ENCODE measurements around the gene CHRNA4. TPM values are rescaled to one million over a fixed set of nuclear protein-coding genes. Genes with fewer than 3 reads are reported as not detected.

Gene CHRNA4
- total and polyA plus RNA-seq, 2 of the 4 experiments (the other 2 are of a cell fraction), result not detected

GRCh38 chr20:63398744-63399514 is 37.8 kb upstream of the CHRNA4 start:
- no peak overlapping the region for H3K27ac ChIP-seq (ENCODE audit: insufficient read depth, low read length)
- H3K56ac ChIP-seq (ENCODE audit: extremely low read depth, insufficient read depth, low read length), result no peak overlapping the region
- H2BK15ac ChIP-seq (ENCODE audit: low read depth, low read length), result no peak overlapping the region
- H2BK20ac ChIP-seq (ENCODE audit: low read depth, low read length), result no peak overlapping the region
- no peaks in the 10 kb centered on the region for H3K9me3 ChIP-seq (ENCODE audit: control insufficient read depth, insufficient read depth, low read length)
- H3K4me1 ChIP-seq (ENCODE audit: control insufficient read depth, insufficient read depth, low read length), result peaks cover 2% of the 10 kb centered on the region; the same call in 1 of the 2 replicates
- no peaks in the 10 kb centered on the region for H3K79me1 ChIP-seq (ENCODE audit: low read depth in 1 of 2, low read length in 2 of 2)
- no peak overlapping the region for H4K91ac ChIP-seq (ENCODE audit: insufficient read depth, low read depth, low read length)
- H2AK9ac ChIP-seq (replicated peaks; ENCODE audit: low read depth, low read length, poor library complexity), result no peak overlapping the region
- ChIA-PET CTCF (no interaction called here), POLR2A (ENCODE audit: unreplicated experiment) (no interaction called here)
- H3K18ac ChIP-seq (ENCODE audit: low read depth, low read length), result no peak overlapping the region
- H3K4ac ChIP-seq (ENCODE audit: low read depth, low read length), result no peak overlapping the region
- ATAC-seq (ENCODE audit: low read depth) (no peak), DNase-seq (no peak)
- no peak for TF ChIP-seq ELK1 (IDR thresholded peaks at IDR 0.05; ENCODE audit: borderline replicate concordance, low read depth, low read length)
- TF ChIP-seq MAZ (IDR thresholded peaks at IDR 0.05; ENCODE audit: borderline replicate concordance, low read depth, low read length), result no peak
- TF ChIP-seq POLR2A (IDR thresholded peaks at IDR 0.05; ENCODE audit: low read depth, low read length), result no peak
- TF ChIP-seq MAFK (IDR thresholded peaks at IDR 0.05; ENCODE audit: low read depth, low read length), result no peak
- TF ChIP-seq FOS (IDR thresholded peaks at IDR 0.05; ENCODE audit: low read depth, low read length), result no peak
- TF ChIP-seq USF2 (IDR thresholded peaks at IDR 0.05; ENCODE audit: low read depth, low read length), result no peak
- no peak for TF ChIP-seq MXI1 (IDR thresholded peaks at IDR 0.05; ENCODE audit: borderline replicate concordance, low read depth, low read length)
- no peak for TF ChIP-seq RCOR1 (IDR thresholded peaks at IDR 0.05; ENCODE audit: insufficient replicate concordance, low read length)
- no peak for TF ChIP-seq BHLHE40 (IDR thresholded peaks at IDR 0.05; ENCODE audit: low read depth, low read length)
- no peak for TF ChIP-seq CTCF (conservative IDR thresholded peaks at IDR 0.05; ENCODE audit: low read depth, low read length)
- TF ChIP-seq RAD21 (IDR thresholded peaks at IDR 0.05; ENCODE audit: low read length), result no peak
- no peak for TF ChIP-seq SMC3 (IDR thresholded peaks at IDR 0.05; ENCODE audit: low read depth, low read length)
- TF ChIP-seq CHD1 (IDR thresholded peaks at IDR 0.05; ENCODE audit: low read depth, low read length), result no peak
- no peak for TF ChIP-seq RFX5 (IDR thresholded peaks at IDR 0.05; ENCODE audit: low read depth, low read length)
- TF ChIP-seq NFE2L2 (IDR thresholded peaks at IDR 0.05; ENCODE audit: low read depth, low read length), result no peak
- no peak for TF ChIP-seq CEBPB (IDR thresholded peaks at IDR 0.05; ENCODE audit: low read depth, low read length)
- no peaks in the 10 kb centered on the region for H3K9me1 ChIP-seq (ENCODE audit: insufficient read depth, low read length)
- in situ Hi-C loops (cut with MboI; ENCODE audit: low sequenced_read_pairs), result no loop called here
- no peaks in the 10 kb centered on the region for H3K36me3 ChIP-seq (ENCODE audit: control insufficient read depth, insufficient read depth, low read length)
- BruUV-seq (replicated peaks), result no TSS peak
- no peak overlapping the region for H2BK120ac ChIP-seq (ENCODE audit: low read depth, low read length)
- H3K9ac ChIP-seq (ENCODE audit: low read depth, low read length), result no peak overlapping the region
- H4K8ac ChIP-seq (ENCODE audit: low read depth in 2 of 2, low read length in 2 of 2), result no peak overlapping the region
- intact Hi-C loops (cut with micrococcal nuclease), result no loop called here
- no peak overlapping the region for H2AK5ac ChIP-seq (ENCODE audit: low read depth, low read length)
- no peak overlapping the region for H3K4me3 ChIP-seq (ENCODE audit: insufficient read depth, low read depth, low read length)
- no peak overlapping the region for H3K14ac ChIP-seq (replicated peaks; ENCODE audit: low read depth, low read length)
- no peak overlapping the region for H3K4me2 ChIP-seq (ENCODE audit: low read depth, low read length)
- dilution Hi-C loops (cut with HindIII; ENCODE audit: low sequenced_read_pairs, unreplicated experiment), result no loop called here
- no peak overlapping the region for H2BK5ac ChIP-seq (ENCODE audit: low read depth, low read length, poor library complexity, severe bottlenecking)
- H3K23ac ChIP-seq (ENCODE audit: low read depth, low read length), result no peak overlapping the region
- 76% methylated on average over 5 of the region's 27 CpGs; no CpG with 5 or more reads in 1 of the 2 experiments for WGBS, 2 experiments (ENCODE audit: extremely low coverage in 2 of 2, insufficient read length in 1 of 2)
- no peak overlapping the region for H2AFZ ChIP-seq (replicated peaks; ENCODE audit: low read length, poor library complexity)
- H3K27me3 ChIP-seq (ENCODE audit: control insufficient read depth, insufficient read depth, low read length), result peaks cover 18% of the 10 kb centered on the region
- no peaks in the 10 kb centered on the region for H4K20me1 ChIP-seq (ENCODE audit: insufficient read depth, low read length)
- H4K5ac ChIP-seq (ENCODE audit: low read depth, low read length), result no peak overlapping the region
